ENCODE measurements around the gene MSI2. TPM values are rescaled to one million over a fixed set of nuclear protein-coding genes. Genes with fewer than 3 reads are reported as not detected.
"Not testable (repeated sequence)": the region's sequence is repeated elsewhere in the genome, so short reads cannot be mapped to it uniquely, and the experiment has no call there.

MSI2 gene
- total RNA-seq, 2 donors from 2014 or later: 65.5 to 81.0 TPM

DNA sequence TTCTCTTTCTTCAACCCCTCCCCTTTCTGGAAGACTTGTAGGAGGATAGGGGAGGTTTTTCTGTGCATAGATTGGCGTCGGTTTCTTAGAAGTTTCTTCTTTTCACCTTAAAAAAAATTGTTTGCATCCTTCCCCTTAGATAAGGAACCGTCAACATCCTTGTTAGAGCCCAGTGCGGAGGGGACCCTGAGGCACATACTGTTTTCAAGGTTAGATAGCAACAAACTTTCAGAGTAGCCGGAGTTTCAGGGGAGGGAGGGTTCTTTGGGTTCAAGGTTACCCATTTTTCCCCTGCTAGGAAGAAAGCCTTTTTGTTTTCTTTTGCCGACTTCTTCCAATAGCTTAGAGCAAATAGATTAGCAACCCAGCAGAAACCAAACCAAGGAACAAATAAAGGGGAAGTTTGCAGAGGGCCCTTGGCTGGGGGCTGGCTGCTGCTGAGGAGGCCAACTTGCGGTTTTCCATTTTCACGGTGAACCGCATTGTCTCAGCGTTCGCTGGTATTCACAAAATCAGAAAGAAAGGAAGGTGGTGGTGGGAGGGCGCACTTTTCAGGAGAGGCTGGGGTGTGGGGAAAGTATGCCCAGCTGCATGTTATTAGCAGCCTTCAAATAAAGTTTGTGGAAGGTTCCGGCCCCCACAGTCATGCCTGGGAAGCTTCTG is 28.8 kb downstream of the MSI2 start:
- ATAC-seq (no peak), DNase-seq (peak in 1 of 2 donors; percentile 16)
- intact Hi-C loops (cut with DNase I, micrococcal nuclease): no loop called here

DNA sequence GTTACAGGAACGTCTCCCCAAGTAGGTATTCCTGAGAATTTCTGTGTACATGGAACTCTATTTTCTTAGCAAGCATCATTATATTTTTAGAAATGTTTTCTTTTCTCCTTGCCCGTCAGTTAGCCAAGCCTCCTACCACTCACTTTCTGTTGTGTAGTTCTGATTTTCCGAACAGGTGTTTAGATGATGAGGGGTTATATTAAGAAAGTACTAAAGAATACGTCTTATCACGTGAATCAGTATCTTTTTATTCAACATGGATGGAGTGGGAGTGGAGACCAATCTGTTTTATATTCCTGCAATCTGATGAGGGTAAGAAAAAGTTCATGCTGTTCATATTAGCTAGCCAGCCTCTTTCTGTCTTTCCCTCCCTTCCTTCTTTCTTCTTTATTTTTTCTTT is 29.4 kb downstream of the MSI2 start:
- intact Hi-C loops (cut with DNase I, micrococcal nuclease): no loop called here

DNA sequence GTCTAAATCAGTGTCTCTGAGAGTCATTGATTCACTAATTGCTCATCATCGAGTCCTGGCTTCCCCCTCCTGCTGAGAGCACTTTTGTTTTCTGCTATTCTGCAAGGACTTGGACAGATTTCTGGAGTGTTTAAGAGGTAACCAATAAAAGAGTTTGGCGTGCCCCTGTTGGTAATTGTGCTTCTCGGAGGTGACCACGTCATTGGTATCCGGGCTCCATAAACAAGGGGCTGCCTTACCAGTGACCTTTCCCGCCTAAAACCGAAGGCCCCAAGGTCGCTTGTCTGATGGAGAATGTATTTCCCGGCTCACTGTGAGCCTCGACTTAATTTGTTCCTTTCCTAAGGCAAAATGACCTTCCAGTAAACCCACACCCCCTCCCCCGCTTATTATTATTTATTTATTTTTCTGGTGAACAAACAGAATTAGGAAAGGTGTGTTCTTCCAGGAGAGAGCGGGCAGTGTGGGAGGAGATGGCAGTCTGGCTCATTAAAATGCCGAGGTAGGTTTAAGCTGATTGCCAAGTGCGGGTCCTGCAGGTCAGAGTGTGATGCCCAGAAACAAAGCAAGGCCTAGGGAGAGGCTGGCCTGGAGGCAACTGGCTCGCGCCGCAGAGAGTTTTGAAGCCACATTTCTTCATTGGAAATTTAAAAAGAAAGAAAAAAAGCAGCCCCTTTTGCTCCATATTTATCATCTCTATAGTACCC is 30.2 kb downstream of the MSI2 start:
- ATAC-seq (no peak), DNase-seq (no peak)
- intact Hi-C loops (cut with DNase I, micrococcal nuclease): no loop called here

More for the DNA sequence above, 29.4 kb downstream of the MSI2 start:
- DNase-seq (no peak), ATAC-seq (no peak)

DNA sequence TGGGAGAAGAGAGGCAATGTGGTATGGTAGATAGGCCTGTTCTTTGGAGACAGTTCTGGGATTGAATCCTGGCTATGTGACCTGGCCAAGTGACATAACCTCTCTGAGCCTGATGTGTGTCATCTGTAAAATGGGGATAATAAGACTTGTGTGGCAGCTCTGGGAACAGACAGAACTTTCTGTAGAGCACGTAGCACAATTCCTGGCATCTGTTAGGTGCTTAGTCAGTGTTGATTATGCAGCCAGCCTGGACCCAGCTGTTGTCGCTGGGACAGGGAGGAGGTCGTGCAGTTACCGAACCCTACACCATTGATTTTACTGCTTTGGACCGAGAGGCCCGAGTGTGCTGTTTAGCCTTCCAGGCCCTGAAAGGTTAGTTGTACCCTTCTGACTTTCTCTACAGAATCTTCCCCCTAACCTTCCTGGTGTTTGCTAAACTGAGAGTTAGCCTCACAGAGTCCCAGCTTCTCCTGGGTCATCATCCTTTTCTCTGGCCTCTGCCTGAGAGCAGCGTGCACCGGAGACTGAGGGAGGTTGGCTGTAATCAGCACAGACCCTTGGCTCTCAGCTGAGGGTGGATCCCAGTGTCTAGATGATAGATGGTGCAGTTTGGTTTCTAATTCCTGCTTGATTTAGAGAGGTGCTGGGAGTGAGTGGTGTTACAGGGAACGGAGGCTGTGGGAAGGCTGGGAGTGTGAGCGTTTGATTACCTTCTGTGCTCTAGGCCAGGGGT is 31.9 kb downstream of the MSI2 start:
- intact Hi-C loops (cut with DNase I, micrococcal nuclease): no loop called here
- no peak for DNase-seq
- no peak for ATAC-seq

DNA sequence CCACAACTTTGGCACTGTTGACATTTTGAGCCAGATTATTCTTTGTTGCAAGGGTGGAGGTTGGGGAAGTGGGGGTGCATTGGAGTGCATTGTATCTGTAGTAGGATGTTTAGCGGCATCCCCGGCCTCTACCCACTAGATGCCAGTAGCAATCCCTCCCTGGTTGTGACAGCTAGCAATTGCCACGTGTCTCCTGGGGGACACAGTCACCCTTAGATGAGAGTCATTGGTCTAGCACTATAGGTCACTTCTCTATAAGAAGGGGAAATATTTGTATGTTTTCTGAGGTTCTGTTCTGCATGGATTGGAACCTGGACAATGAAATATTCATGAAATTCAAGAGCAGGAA is 32.4 kb downstream of the MSI2 start:
- DNase-seq (no peak), ATAC-seq (no peak)
- intact Hi-C loops (cut with DNase I, micrococcal nuclease): no loop called here

DNA sequence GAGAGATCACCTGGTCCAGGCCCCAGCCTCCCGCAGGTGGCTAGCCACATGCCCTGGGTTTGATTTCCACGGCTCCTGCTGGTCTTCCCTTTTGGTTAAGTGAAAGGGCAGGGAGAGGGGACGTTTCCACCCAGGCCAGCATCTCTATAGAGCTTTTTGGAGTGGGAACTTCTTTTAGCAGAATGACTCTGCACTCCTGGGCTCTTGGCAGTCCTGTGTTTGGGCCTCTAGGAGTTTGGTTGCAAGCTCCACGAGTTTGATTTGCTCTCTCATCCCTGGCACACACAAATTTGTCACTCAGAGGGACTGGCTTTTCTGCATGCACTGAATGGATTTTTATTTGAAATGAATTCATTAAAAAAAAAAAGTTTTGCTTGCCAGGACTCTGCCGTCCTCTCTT is 32.8 kb downstream of the MSI2 start:
- ATAC-seq: no peak
- intact Hi-C loops (cut with DNase I, micrococcal nuclease): no loop called here

DNA sequence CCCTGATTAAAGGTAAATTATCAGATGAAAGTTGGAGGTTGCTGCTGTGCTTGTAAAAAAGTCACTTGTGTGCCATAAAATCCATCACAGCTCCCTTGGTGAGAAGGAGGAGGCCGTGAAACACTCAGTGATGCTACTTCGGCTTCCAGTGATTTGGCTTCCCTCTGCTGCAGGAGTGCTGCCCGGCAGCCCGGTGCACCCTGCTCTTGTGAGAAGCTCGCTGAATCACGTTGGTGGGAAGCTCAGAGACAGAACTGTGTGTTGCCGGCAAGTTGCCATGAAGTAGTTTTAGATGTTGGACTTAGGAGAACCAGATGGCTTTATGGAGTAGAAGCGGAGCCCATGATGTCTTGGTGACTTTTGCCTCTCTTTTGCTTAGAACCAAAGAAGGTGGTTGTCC is 33.3 kb downstream of the MSI2 start:
- ATAC-seq: no peak
- no peak for DNase-seq
- intact Hi-C loops (cut with DNase I, micrococcal nuclease): no loop called here

More for the DNA sequence above, 32.8 kb downstream of the MSI2 start:
- DNase-seq: no peak

DNA sequence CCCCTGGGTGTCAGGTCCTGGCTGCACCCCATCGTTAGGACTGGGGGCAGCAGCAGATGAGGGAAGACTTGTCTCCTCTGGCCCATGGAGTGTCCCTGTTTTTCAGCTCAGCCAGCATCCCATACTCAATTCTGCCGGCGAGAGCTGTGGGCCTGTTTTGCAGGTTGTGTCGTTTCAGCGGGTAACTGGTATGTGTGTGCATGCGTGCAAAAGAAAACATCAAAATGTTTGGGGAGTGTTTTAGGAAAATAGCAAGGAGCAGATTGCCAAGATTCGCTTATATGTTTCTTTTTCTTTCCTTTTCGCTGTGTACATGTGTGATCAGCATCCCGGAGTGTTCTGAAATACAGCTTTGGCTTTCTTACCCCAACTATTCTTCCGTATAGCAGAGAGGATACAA is 34.7 kb downstream of the MSI2 start:
- intact Hi-C loops (cut with DNase I, micrococcal nuclease): no loop called here
- no peak for ATAC-seq
- no peak for DNase-seq

DNA sequence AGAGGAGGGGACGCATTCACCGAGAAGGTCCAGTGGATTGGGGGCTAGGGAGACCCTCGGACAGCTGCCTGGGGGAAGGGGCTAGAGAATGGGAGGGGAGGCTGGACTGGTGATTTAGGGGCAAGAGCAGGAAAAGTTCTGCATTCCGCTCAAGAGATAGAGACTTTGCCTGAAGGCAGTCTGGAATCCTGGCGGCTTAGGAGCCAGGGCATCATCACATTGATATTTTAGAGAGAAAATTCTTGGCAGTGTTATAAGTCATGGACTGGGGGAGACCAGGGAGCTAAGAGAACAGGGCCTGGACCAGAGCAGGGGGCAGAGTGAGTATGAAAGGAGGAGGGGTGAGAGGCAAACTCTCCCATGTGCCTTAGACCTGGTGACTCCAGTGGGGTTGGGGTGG is 35.8 kb downstream of the MSI2 start:
- intact Hi-C loops (cut with DNase I, micrococcal nuclease): no loop called here
- DNase-seq (no peak), ATAC-seq (no peak)

DNA sequence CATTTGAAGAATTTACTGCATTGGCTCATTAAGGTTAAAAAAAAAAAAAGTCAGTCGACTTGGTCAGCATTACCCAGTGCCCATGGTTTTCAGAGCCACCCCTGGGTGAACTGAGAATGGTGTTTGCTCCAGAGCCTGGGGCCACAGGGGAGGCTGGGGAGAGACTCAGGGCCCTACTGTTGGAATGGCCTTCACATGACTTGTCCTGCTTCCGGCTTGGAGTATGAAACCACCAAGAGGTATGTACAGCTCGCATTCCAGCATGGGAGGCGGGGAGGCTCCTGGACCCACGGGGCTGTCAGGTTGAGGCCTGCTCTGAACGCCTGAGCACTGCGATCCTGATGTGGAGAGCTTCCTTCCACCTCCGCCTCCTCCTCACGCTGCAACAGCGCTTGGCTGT is 36.8 kb downstream of the MSI2 start:
- intact Hi-C loops (cut with DNase I, micrococcal nuclease): no loop called here
- ATAC-seq: no peak
- DNase-seq: no peak

DNA sequence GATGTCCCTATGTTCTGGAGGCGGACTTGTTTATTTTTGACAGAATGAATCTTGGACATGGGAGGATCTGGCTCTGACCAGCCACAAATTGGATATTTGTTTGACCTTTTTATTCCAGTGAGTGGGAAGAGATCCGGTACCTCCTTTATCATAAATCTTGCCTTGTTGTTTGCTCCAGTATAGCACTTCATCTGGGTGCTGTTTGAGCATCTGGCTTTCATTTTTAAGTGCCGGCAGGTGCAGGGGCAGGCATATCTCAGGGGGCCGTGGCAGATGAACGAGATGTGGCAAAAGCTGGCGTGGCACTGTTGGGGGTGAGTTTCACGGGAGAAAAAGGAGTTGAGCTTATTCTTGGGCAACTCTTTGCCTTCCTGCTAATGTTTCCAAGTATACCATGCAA is 37.8 kb downstream of the MSI2 start:
- ATAC-seq: peak; percentile 46
- intact Hi-C loops (cut with DNase I, micrococcal nuclease): no loop called here
- DNase-seq: no peak

DNA sequence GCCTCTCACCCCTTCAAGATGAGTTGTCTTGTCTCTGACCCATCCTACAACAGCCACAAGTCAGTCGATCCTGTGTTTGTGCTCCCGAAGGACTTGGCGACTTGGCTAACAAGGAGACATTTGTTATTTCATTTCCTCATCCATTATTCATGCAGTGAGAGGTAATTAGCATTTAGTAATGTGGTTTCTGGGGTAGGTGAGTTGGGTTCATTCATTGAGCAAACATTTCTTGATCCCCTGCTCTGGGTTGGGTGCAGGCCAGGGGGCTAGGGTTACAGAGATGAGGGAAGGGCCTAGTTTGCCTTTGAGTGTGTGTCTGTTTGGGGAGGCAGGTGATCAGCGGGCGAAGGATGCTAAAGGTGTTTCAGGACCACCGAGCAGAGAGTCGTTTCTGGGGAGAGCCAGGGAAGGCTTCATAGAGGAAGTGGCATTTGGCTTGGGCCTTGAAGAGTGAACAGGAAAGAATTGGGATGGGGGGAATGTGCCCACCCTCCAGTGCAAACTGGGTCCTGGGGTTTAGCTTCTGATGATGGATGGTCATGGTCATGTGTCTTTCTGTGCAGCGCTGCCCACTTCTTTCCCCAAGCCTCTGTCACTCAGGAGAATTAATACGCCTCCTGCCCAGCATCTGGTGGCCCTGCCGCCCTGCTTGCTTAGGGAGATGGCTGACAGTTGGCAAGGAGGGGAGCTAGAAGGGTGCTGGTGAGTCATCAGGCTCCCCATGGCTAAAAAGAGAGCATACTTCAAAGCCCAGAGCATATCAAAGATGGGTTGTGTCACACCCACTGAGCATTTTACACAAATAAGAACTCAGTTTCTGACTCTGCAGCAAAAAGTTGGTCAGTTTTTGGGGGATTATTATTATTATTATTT is 38.5 kb downstream of the MSI2 start:
- peak; percentile 62 for ATAC-seq
- intact Hi-C loops (cut with DNase I, micrococcal nuclease): no loop called here
- no peak for DNase-seq

DNA sequence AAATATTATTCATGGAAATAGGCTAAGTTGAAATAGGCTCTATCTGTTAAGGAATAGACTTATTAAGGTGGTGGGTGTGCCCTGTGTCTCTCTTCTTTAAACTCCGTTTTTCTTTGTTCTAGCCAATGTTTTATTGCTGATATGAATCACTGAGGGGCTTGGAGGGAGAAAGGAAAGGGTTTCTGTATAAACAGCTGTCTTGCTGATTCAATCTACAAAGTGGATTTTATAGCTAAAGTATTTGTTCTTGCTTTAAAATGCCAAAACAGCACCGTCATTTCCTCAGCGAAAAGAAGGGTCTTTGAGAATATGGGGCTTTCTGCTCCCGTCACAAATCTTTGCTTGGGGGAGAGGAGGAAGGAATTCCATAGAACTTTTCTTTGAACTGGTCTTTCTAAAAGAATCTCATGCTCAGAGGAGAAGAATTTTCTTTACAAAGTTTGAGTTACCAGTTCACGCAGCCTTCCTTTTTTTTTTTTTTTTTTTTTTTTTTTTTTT is 39.3 kb downstream of the MSI2 start:
- intact Hi-C loops (cut with DNase I, micrococcal nuclease): no loop called here
- ATAC-seq (peak; percentile 35), DNase-seq (no peak)

DNA sequence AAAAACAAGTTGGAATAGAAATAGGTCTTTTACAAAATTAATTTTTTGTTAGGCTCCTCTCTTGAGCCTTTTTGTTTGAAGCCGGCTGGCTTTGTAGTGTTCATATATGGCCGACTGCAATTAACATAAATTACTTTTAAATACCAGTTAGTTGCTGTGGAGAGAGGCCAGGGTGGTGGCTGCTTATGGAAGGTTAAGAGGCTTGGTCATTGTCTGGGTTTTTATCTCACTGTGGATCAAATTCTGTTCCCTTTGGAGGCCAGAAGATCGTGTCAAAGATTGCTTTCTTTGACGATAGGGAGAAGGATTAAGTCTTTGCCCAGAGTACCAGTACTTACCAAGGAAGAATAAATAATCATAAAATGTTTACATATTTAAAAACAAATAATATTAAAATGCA is 39.9 kb downstream of the MSI2 start:
- ATAC-seq: no peak
- intact Hi-C loops (cut with DNase I, micrococcal nuclease): no loop called here
- no peak for DNase-seq

DNA sequence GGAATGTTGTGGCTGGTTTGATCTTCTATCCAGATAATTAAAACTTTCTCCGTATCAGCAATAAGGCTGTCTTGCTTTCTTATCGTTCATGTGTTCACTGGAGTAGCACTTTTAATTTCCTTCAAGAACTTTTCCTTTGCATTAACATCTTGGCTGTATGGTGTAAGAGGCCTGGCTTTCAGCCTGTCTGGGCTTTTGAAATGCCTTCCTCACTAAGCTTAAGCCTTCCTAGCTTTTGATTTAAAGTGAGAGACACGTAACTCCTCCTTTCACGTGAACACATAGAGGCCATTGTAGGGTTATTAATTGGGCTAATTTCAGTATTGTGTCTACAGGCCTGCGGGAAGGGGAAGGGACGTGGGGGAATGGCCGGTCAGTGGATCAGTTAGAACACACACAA is 42.9 kb downstream of the MSI2 start:
- ATAC-seq: no peak
- no peak for DNase-seq
- intact Hi-C loops (cut with DNase I, micrococcal nuclease): no loop called here

DNA sequence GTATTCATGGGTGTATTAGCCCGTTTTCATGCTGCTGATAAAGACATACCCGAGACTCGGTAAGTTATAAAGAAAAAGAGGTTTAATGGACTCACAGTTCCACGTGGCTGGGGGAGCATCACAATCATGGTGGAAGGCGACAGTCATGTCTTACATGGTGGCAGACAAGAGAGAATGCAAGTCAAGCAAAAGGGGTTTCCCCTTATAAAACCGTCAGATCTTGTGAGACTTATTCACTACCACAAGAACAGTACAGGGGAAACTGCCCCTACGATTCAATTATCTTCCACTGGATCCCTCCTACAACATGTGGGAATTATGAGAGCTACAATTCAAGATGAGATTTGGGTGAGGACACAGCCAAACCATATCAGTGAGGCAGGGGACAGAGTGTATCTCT is 44.3 kb downstream of the MSI2 start:
- ATAC-seq; intact Hi-C loops (cut with DNase I, micrococcal nuclease); DNase-seq: not testable (repeated sequence)

DNA sequence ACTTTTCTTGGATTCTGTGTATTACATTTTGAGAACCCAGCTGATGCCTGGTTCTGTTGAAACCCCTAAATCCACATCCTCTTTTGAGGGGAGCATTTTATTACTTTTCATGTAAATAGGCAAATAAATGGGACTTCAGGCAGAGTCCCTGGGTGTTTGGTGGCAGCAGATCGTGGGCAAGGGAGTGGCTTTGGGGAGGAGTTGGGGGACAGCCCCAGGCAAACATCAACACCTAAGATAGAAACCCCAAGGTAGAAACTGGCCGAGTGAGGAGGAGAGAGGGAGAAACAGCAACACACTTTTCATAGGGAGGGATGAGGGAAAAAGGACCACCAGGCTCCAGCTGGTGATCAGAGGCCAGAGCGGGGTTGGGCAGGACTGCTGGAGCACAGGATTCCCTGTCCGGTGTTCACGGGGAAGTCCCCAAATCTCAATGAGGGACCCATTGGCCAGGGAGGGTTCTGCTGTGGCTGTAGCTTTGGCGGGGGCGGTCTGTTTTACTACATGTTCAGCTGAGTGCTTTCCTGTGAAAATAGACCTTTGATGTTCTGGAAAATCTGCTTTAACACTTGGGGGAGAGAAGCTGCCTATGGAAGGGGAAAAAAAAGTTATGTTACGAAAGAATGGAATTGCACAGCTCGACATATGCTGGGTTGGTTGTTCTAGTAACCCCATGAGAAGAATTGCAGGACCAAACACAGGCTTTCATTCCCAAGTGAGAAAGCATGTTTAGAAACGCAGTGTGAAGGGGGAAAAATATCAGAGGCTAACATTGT is 46.6 kb downstream of the MSI2 start:
- intact Hi-C loops (cut with DNase I, micrococcal nuclease): no loop called here
- no peak for DNase-seq
- ATAC-seq: no peak

DNA sequence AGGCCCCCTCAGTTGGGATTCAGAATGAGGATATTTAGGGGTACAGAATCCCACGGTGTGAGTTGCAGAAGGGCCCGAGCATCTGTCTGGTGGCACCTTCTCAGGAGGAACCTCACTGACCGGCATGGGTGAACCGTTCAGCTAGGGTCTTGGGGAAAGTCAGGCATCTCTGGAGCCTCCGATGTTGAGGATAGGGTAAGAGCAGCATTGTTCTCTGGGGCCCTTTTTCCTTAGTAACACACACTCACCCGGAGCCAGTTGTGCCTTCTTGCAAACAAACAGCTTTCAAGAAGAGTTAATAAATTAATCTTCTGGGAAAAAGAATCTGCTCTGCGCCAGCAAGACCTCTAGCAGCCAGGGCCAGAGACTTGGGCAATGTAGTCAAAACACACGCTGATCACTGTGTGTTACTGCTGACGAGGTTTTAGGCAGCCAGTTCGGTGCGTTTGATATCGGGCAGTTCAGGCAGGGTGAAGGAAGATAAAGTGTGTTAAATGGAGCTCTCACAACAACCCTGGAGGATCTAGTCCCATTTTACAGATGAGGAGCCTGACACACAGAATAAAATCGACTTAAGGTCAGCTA is 48.9 kb downstream of the MSI2 start:
- intact Hi-C loops (cut with DNase I, micrococcal nuclease): no loop called here
- DNase-seq (no peak), ATAC-seq (no peak)

Data from left colon (tissue), 2 donors.